ENCODE data around the gene NHSL1.

The NHSL1 gene

GRCh38 chr6:138480279-138480949 lies 18.9 kb downstream of the NHSL1 start:
- TF ChIP-seq, protein P1, sequence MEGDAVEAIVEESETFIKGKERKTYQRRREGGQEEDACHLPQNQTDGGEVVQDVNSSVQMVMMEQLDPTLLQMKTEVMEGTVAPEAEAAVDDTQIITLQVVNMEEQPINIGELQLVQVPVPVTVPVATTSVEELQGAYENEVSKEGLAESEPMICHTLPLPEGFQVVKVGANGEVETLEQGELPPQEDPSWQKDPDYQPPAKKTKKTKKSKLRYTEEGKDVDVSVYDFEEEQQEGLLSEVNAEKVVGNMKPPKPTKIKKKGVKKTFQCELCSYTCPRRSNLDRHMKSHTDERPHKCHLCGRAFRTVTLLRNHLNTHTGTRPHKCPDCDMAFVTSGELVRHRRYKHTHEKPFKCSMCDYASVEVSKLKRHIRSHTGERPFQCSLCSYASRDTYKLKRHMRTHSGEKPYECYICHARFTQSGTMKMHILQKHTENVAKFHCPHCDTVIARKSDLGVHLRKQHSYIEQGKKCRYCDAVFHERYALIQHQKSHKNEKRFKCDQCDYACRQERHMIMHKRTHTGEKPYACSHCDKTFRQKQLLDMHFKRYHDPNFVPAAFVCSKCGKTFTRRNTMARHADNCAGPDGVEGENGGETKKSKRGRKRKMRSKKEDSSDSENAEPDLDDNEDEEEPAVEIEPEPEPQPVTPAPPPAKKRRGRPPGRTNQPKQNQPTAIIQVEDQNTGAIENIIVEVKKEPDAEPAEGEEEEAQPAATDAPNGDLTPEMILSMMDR (IDR thresholded peaks at IDR 0.05; ENCODE audit: low read depth, low read length) = no peak
- no peak overlapping the region for H3K4me3 ChIP-seq (ENCODE audit: low read depth, low read length)

GRCh38 chr6:138477913-138478539 lies 21.3 kb downstream of the NHSL1 start:
- no peak overlapping the region for H3K4me3 ChIP-seq (ENCODE audit: low read depth, low read length)
- TF ChIP-seq, protein P1 (IDR thresholded peaks at IDR 0.05; ENCODE audit: low read depth, low read length) = no peak

DNA sequence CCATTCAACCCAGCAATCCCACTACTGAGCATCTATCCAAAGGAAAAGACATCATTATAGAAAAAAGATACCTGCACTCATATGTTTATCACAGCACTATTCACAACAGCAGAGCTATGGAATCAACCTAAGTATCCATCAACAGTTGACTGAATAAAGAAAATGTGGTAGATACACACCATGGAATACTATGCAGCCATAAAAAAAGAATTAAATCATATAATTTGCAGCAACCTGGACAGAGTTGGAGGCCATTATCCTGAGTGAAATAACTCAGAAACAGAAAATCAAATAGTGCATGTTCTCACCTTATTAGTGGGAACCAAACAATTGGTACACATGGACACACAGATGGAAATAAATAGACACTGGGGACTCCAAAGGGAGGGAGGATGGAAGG lies 23.2 kb downstream of the NHSL1 start:
- no peak overlapping the region for H3K4me3 ChIP-seq (ENCODE audit: low read depth, low read length)
- TF ChIP-seq, protein P1 (IDR thresholded peaks at IDR 0.05; ENCODE audit: low read depth, low read length) = no peak

- TF ChIP-seq, protein P1 (IDR thresholded peaks at IDR 0.05; ENCODE audit: low read depth, low read length) = no peak
- H3K4me3 ChIP-seq (ENCODE audit: low read depth, low read length) = no peak overlapping the region
Measured at GRCh38 chr6:138473144-138473543, 26.1 kb downstream of the NHSL1 start.

DNA sequence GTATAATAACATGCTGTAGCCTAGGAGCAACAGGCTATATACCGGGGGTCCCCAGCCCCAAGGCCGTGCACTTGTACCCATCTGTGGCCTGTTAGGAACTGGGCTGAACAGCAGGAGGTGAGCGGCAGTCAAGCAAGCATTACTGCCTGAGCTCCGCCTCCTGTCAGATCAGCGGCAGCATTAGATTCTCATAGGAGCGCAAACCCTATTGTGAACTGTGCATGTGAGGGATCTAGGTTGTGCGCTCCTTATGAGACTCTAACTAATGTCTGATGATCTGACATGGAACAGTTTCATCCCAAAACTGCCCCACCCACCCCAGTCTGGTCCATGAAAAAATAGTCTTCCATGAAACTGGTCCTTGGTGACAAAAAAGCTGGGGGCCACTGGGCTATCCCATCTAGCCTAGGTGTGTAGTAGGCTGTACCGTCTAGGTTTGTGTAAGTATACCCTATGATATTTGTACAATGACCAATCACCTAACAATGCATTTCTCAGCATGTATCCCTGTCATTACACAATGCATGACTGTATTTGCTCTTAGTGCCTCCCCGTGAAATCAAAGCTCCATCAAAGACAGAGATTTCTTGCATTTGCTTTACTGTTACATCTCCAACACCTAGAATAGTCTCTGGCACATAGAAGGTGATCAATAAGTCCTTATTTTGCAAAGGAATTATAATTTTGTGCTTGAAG lies 30.8 kb downstream of the NHSL1 start:
- TF ChIP-seq, protein P1 (IDR thresholded peaks at IDR 0.05; ENCODE audit: low read depth, low read length) = no peak
- no peak overlapping the region for H3K4me3 ChIP-seq (ENCODE audit: low read depth, low read length)

- no peak overlapping the region for H3K4me3 ChIP-seq (ENCODE audit: low read depth, low read length)
- TF ChIP-seq, protein P1 (IDR thresholded peaks at IDR 0.05; ENCODE audit: low read depth, low read length) = no peak
Measured at GRCh38 chr6:138467901-138468300, 31.4 kb downstream of the NHSL1 start.

All from WI38 (cell line).